Activated T-cell treated with anti-CD3 and anti-CD28 coated beads, Interleukin-2, amount 50 U/mL, for 24 hours (primary cell): ENCODE data around the gene YPEL2.

Source experiments
- DNase-seq: peaks from one replicate; pipeline ENCODE4 v3.0.0-alpha.2; 2020
- H3K27ac Mint-ChIP-seq: 2 replicates; pipeline ENCODE4 v1.8.0; 2020; ENCODE audit warnings: mild to moderate bottlenecking, mixed read lengths
- H3K27me3 Mint-ChIP-seq: 2 replicates; pipeline ENCODE4 v1.8.0; 2020; ENCODE audit warnings: mixed read lengths
- H3K36me3 Mint-ChIP-seq: 2 replicates; pipeline ENCODE4 v1.8.0; 2020; ENCODE audit warnings: low read depth, mixed read lengths
- H3K4me1 Mint-ChIP-seq: 2 replicates; pipeline ENCODE4 v1.8.0; 2020; ENCODE audit warnings: low read depth, mixed read lengths
- H3K4me3 Mint-ChIP-seq: 2 replicates; pipeline ENCODE4 v1.8.0; 2020; ENCODE audit warnings: mild to moderate bottlenecking, moderate library complexity, mixed read lengths
- H3K9me3 Mint-ChIP-seq: 2 replicates; pipeline ENCODE4 v1.8.0; 2020; ENCODE audit warnings: mixed read lengths

The YPEL2 gene

GRCh38 chr17:59373882-59374495 is 42.5 kb downstream of the YPEL2 start:
- Mint-ChIP-seq H3K36me3 (no peaks in the 10 kb centered on the region), H3K4me3 (peak overlapping the region; percentile 42)
- no peak for DNase-seq

GRCh38 chr17:59374612-59375011 is 43.2 kb downstream of the YPEL2 start:
- Mint-ChIP-seq H3K27me3 (no peaks in the 10 kb centered on the region), H3K9me3 (no peaks in the 10 kb centered on the region), H3K27ac (peak overlapping the region; percentile 91), H3K4me1 (peaks cover 65% of the 10 kb centered on the region), H3K36me3 (no peaks in the 10 kb centered on the region), H3K4me3 (no peak overlapping the region)
- no peak for DNase-seq

More at GRCh38 chr17:59373882-59374495, 42.5 kb downstream of the YPEL2 start:
- no peaks in the 10 kb centered on the region for H3K27me3 Mint-ChIP-seq
- H3K27ac Mint-ChIP-seq, result peak overlapping the region; percentile 91
- H3K4me1 Mint-ChIP-seq, result peaks cover 68% of the 10 kb centered on the region
- H3K9me3 Mint-ChIP-seq, result no peaks in the 10 kb centered on the region

- no peak overlapping the region for H3K4me3 Mint-ChIP-seq
- no peaks in the 10 kb centered on the region for H3K36me3 Mint-ChIP-seq
- H3K27me3 Mint-ChIP-seq, result no peaks in the 10 kb centered on the region
- DNase-seq, result no peak
- H3K27ac Mint-ChIP-seq, result no peak overlapping the region
- no peaks in the 10 kb centered on the region for H3K9me3 Mint-ChIP-seq
- H3K4me1 Mint-ChIP-seq, result peaks cover 65% of the 10 kb centered on the region
Measured at GRCh38 chr17:59375857-59376256, 44.4 kb downstream of the YPEL2 start.

- Mint-ChIP-seq H3K27ac (no peak overlapping the region), H3K27me3 (no peaks in the 10 kb centered on the region), H3K4me3 (no peak overlapping the region), H3K4me1 (peaks cover 65% of the 10 kb centered on the region), H3K36me3 (no peaks in the 10 kb centered on the region), H3K9me3 (no peaks in the 10 kb centered on the region)
- no peak for DNase-seq
Measured at GRCh38 chr17:59376506-59376905, 45.1 kb downstream of the YPEL2 start.

- Mint-ChIP-seq H3K9me3 (no peaks in the 10 kb centered on the region), H3K4me3 (no peak overlapping the region), H3K36me3 (peaks cover 7% of the 10 kb centered on the region), H3K4me1 (peaks cover 63% of the 10 kb centered on the region), H3K27ac (no peak overlapping the region), H3K27me3 (no peaks in the 10 kb centered on the region)
- no peak for DNase-seq
Measured at GRCh38 chr17:59377410-59377809, 46.0 kb downstream of the YPEL2 start.

GRCh38 chr17:59378675-59379074 is 47.2 kb downstream of the YPEL2 start:
- H3K36me3 Mint-ChIP-seq, result peaks cover 7% of the 10 kb centered on the region
- H3K9me3 Mint-ChIP-seq, result no peaks in the 10 kb centered on the region
- peaks cover 51% of the 10 kb centered on the region for H3K4me1 Mint-ChIP-seq
- DNase-seq, result no peak
- no peaks in the 10 kb centered on the region for H3K27me3 Mint-ChIP-seq
- H3K4me3 Mint-ChIP-seq, result no peak overlapping the region
- no peak overlapping the region for H3K27ac Mint-ChIP-seq

GRCh38 chr17:59380474-59380873 is 49.0 kb downstream of the YPEL2 start:
- H3K27me3 Mint-ChIP-seq, result no peaks in the 10 kb centered on the region
- no peak overlapping the region for H3K27ac Mint-ChIP-seq
- H3K9me3 Mint-ChIP-seq, result no peaks in the 10 kb centered on the region
- no peak overlapping the region for H3K4me3 Mint-ChIP-seq
- DNase-seq, result no peak
- peaks cover 33% of the 10 kb centered on the region for H3K4me1 Mint-ChIP-seq
- H3K36me3 Mint-ChIP-seq, result peaks cover 7% of the 10 kb centered on the region

GRCh38 chr17:59381716-59382570 is 50.5 kb downstream of the YPEL2 start:
- no peaks in the 10 kb centered on the region for H3K27me3 Mint-ChIP-seq
- DNase-seq, result no peak
- H3K36me3 Mint-ChIP-seq, result peaks cover 7% of the 10 kb centered on the region
- H3K4me3 Mint-ChIP-seq, result no peak overlapping the region
- H3K9me3 Mint-ChIP-seq, result no peaks in the 10 kb centered on the region
- peak overlapping the region; percentile 7 for H3K27ac Mint-ChIP-seq
- H3K4me1 Mint-ChIP-seq, result peaks cover 22% of the 10 kb centered on the region

- Mint-ChIP-seq H3K4me3 (no peak overlapping the region), H3K9me3 (no peaks in the 10 kb centered on the region), H3K4me1 (peaks cover 21% of the 10 kb centered on the region), H3K27ac (no peak overlapping the region), H3K27me3 (no peaks in the 10 kb centered on the region), H3K36me3 (peaks cover 8% of the 10 kb centered on the region)
- DNase-seq, result no peak
Measured at GRCh38 chr17:59383893-59384292, 52.4 kb downstream of the YPEL2 start.

GRCh38 chr17:59387351-59388068 is 56.1 kb downstream of the YPEL2 start:
- DNase-seq, result no peak
- Mint-ChIP-seq H3K9me3 (no peaks in the 10 kb centered on the region), H3K36me3 (peaks cover 17% of the 10 kb centered on the region), H3K4me3 (no peak overlapping the region), H3K27me3 (no peaks in the 10 kb centered on the region), H3K4me1 (peaks cover 5% of the 10 kb centered on the region), H3K27ac (no peak overlapping the region)

- Mint-ChIP-seq H3K27me3 (no peaks in the 10 kb centered on the region), H3K4me3 (no peak overlapping the region), H3K36me3 (peaks cover 21% of the 10 kb centered on the region), H3K4me1 (peaks cover 5% of the 10 kb centered on the region), H3K9me3 (no peaks in the 10 kb centered on the region), H3K27ac (no peak overlapping the region)
- DNase-seq, result no peak
Measured at GRCh38 chr17:59388069-59388556, 56.7 kb downstream of the YPEL2 start.

- H3K27me3 Mint-ChIP-seq, result no peaks in the 10 kb centered on the region
- no peak for DNase-seq
- peaks cover 5% of the 10 kb centered on the region for H3K4me1 Mint-ChIP-seq
- H3K4me3 Mint-ChIP-seq, result no peak overlapping the region
- peaks cover 21% of the 10 kb centered on the region for H3K36me3 Mint-ChIP-seq
- no peaks in the 10 kb centered on the region for H3K9me3 Mint-ChIP-seq
- H3K27ac Mint-ChIP-seq, result no peak overlapping the region
Measured at GRCh38 chr17:59389066-59389465, 57.6 kb downstream of the YPEL2 start.

GRCh38 chr17:59391021-59391420 is 59.6 kb downstream of the YPEL2 start:
- Mint-ChIP-seq H3K4me3 (no peak overlapping the region), H3K27ac (no peak overlapping the region), H3K9me3 (no peaks in the 10 kb centered on the region), H3K4me1 (peaks cover 5% of the 10 kb centered on the region), H3K27me3 (no peaks in the 10 kb centered on the region), H3K36me3 (peaks cover 25% of the 10 kb centered on the region)
- no peak for DNase-seq

GRCh38 chr17:59392973-59393679 is 61.7 kb downstream of the YPEL2 start:
- Mint-ChIP-seq H3K4me1 (peaks cover 3% of the 10 kb centered on the region), H3K9me3 (no peaks in the 10 kb centered on the region), H3K4me3 (no peak overlapping the region), H3K36me3 (peaks cover 35% of the 10 kb centered on the region), H3K27ac (no peak overlapping the region), H3K27me3 (no peaks in the 10 kb centered on the region)
- DNase-seq, result no peak
